Hepatocyte (in vitro differentiated cells): Measurements from ENCODE around the gene TBL3.

Experiments used
- CTCF ChIP-seq: fragments of 200-600 bp; sonication (generic); IDR thresholded peaks from 2 replicates; pipeline ENCODE4 v1.5.1; 2016; ENCODE audit warnings: antibody characterized with exemption, mild to moderate bottlenecking; ENCODE audit not compliant: poor library complexity
- EZH2 ChIP-seq: fragments of 200-600 bp; sonication (generic); IDR thresholded peaks from 2 replicates; pipeline ENCODE4 v1.6.1; 2016; ENCODE audit warnings: antibody characterized with exemption, mild to moderate bottlenecking, borderline replicate concordance
- EZH2phosphoT487 ChIP-seq: fragments of 200-600 bp; sonication (generic); IDR thresholded peaks from one replicate; pipeline ENCODE4 v1.6.1; 2018; ENCODE audit warnings: antibody characterized with exemption, mild to moderate bottlenecking, low read depth, moderate library complexity; ENCODE audit not compliant: unreplicated experiment, severe bottlenecking

GRCh38 chr16:1977875-1978268, 6.0 kb downstream of the TBL3 start:
- TF ChIP-seq CTCF (no peak), EZH2 (no peak), EZH2phosphoT487 (no peak)
